GM18507 (cell line): ENCODE measurements around the gene PLD1.
"Not testable (repeated sequence)": the region's sequence is repeated elsewhere in the genome, so short reads cannot be mapped to it uniquely, and the experiment has no call there.

ENCODE experiments used
- DNase-seq: peaks from one replicate; pipeline ENCODE4 v3.0.0; 2011; ENCODE audit warnings: low read depth; ENCODE audit not compliant: insufficient read length; ENCODE audit errors: extremely low spot score
- FAIRE-seq: peaks from 2 replicates; lab custom pipeline; 2011; peaks lifted over from hg19 to GRCh38; lab: Jason Lieb, UNC

PLD1 gene

DNA sequence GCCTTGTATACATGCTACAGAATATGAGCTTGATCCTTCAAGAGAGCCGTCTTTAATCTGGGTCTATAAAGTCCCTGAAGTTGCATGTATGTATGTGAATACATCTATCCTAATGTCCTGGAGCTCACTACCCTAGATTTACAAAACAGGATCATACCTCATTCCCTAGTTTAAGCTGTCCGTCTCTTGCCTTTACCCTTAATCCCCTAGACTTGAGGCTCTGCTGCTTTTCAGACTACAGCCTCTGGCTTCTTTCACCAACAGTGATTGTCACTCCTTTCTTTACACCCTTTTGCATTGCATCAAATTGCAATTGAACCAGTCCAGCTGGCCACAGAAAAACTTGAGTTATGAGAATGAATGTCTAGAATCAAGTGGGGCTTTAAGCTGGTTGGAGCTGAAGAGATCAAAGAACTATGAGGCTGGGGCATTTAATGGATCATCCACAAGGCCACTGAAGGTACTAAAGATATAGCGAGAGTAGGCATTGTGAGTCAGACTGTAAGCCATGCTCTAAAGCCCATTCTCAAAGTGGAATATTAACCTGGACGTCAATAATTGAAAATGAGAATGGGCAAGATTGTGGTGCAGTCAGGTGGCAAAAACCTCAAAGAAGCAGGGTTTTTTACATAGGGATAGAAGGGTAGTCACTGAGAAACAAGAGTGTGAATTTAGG lies 12.3 kb upstream of the PLD1 start:
- DNase-seq = no peak
- FAIRE-seq = peak; percentile 90

- FAIRE-seq = no peak
These were observed 11.6 kb upstream of the PLD1 start for GRCh38 chr3:171821778-171822358.

GRCh38 chr3:171821044-171821443 lies 10.8 kb upstream of the PLD1 start:
- DNase-seq (no peak), FAIRE-seq (no peak)

More at GRCh38 chr3:171821778-171822358, 11.6 kb upstream of the PLD1 start:
- no peak for DNase-seq

- FAIRE-seq (peak; percentile 33), DNase-seq (no peak)
These were observed 7.0 kb upstream of the PLD1 start for GRCh38 chr3:171817074-171817800.

- FAIRE-seq = no peak
- DNase-seq = no peak
These were observed 5.8 kb upstream of the PLD1 start for GRCh38 chr3:171815973-171816595.

DNA sequence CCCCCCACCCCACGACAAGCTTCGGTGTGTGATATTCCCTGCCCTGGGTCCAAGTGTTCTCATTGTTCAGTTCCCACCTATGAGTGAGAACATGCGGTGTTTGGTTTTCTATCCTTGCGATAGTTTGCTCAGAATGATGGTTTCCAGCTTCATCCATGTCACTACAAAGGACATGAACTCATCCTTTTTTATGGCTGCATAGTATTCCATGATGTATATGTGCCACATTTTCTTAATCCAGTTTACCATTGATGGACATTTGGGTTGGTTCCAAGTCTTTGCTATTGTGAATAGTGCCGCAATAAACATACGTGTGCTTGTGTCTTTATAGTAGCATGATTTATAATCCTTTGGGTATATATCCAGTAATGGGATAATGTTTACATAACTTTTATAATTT lies 4.4 kb upstream of the PLD1 start:
- DNase-seq, FAIRE-seq: not testable (repeated sequence)

DNA sequence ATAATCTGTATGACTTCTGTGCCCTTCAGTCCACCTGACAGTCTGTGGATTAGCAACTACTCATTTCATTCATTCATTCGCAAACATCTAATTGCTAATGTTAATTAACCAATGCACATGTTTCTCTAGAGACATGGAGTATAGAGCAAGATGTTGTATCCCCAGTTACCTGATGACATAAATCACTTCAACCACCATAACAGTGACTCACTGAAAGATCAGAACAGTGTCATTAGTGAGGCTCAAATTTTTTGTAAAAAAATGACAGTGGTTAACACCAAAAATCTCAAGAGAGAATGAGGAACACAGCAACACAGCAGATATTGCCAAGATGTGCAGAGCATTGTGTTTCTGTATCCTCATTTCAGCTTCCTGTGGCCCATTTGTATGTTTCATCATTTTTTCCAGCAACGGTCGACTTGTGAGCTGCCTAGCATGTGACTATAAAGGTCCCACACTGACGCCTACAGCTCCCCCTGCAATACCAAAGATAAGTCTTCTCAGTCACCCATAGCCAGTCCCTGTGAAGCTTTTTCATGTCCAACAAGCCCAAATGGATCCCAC lies 3.7 kb upstream of the PLD1 start:
- DNase-seq (no peak), FAIRE-seq (peak; percentile 77)

GRCh38 chr3:171813278-171813896 lies 3.1 kb upstream of the PLD1 start:
- DNase-seq (no peak), FAIRE-seq (no peak)

DNA sequence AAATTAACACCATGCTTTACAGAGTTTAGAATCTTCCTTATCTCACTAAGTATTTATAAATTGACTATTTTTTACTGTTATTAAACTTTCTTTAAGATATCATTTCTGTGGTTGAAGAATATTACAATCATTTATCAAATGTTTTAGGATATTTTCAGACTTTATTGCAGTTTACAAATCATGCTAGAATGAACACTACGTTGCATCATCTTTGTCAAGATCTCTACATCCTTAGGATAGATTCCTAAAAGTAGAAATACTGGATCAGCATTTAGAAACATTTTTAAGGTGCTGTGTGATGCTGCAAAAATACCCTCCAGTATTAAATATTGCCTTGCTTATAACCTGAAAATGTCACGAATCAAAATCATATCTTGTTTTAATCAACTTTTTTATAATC lies 2.5 kb upstream of the PLD1 start:
- FAIRE-seq (no peak), DNase-seq (no peak)

GRCh38 chr3:171811913-171812335 lies 1.6 kb upstream of the PLD1 start:
- DNase-seq (no peak), FAIRE-seq (no peak)

GRCh38 chr3:171811295-171811912 lies 1.1 kb upstream of the PLD1 start:
- no peak for FAIRE-seq
- DNase-seq = no peak

DNA sequence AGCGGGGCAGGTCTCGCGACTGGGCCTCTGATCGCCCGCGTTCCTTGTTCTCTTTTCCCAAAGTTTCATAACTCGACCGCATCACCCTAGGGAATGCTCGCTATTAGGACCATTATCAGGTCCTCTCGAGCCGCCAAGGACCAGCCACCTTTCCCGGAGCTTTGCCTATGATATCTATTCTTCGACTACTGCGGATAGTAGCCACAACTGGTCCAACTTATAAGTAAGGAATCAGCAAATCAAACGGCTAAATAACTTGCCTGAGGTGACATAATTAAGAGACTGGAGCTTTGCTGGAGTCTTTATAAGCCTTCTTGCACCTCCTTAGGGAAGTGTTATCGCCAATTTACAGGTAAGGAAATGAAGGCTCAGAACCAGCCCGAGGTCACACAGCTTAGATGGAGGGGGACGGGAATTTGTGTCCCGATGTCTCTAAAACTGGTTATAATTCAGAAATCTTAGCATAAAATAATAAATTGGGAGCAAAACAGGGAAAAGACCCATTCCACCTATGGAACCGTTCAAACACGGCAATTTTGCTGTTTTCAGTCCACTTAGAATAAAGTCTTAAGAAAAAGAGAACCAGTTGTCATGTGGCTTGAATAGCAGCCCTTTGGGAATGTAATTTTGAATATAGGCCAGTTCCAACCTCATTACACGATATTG lies 479 bp upstream of the PLD1 start:
- FAIRE-seq = no peak

GRCh38 chr3:171809611-171809860 lies 747 bp downstream of the PLD1 start:
- DNase-seq = no peak
- FAIRE-seq = peak; percentile 85

More for the DNA sequence above, 479 bp upstream of the PLD1 start:
- DNase-seq = no peak

GRCh38 chr3:171807806-171808205 lies 2.5 kb downstream of the PLD1 start:
- FAIRE-seq (no peak), DNase-seq (no peak)

DNA sequence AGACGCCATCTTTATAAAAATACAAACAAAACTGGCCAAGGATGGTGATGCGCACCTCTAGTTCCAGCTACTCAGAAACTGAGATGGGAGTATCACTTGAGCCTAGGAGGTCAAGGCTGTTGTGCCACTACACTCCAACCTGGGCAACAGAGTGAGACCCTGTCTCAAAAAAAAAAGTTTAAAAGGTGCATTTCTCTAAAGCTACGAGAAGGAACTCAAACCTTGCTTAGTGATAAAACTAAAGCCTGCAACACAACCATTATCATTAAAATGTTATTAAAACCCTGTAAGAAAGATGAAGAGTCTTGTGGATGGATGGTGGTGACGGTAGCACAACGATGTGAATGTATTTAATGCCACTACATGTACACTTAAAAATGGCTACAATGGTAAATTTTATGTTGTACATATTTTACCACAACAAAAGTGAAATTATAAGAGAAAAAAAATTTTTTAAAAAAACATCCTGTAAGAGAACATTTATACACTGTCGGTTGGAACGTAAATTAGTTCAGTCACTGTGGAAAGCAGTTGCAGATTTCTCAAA lies 3.1 kb downstream of the PLD1 start:
- DNase-seq = no peak
- FAIRE-seq = no peak

DNA sequence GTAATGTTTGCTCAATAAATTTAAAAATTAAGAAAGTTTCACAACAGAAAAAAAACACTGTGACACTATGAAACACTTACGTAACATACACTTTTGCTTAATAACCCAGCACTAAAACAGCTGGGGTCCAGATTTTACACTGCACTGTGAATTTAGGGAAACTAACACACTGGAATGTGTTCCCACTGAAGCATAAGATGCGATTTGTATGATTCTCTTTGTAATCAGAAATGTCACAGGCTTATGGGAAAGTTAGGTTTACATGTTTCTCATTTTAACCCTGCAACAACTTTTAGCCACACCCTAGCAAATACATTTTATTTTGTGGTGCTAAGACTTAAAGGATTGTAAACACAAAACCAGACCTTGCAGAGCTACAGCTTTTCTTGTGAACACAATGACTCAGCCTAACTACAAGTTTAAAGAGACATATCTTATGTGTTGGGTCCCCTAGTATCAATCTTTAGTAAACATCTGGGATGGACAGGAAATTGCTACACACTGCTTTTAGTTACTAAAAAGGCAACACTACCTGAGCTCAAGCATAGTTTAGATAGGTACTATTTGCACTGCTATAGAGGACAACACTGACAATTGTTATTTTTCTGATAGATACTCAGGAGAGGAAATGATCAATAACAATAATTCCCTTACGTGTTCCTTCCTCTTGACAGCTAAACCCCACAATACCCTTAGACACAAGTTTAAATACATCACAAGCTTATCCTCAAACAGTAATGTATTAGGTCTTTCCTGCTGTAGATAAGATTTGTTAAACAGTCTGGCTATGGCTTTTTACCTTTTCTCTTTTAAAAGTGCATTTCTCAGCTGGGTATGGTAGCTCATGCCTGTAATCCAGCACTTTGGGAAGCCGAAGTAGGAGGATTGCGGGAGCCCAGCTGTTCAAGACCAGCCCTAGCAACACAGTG lies 3.8 kb downstream of the PLD1 start:
- FAIRE-seq = no peak
- DNase-seq = no peak

DNA sequence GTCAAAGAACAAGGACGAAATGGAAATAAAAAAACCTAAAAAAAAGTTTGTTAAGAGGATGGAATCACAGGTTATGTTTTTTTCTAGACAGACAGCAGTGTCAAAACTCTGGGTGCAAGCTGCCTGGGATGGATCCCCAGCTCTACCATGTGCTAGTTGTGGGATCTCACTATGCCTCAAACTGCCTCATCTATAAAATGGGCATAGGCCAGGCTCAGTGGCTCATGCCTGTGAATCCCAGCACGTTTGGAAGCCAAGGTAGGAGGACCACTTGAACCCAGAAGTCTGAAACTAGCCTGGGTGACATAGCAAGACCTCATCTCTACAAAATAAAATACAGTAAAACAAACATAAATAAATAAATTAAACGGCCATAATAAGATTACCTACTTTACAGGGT lies 4.6 kb downstream of the PLD1 start:
- DNase-seq = no peak
- no peak for FAIRE-seq
